Measurements from ENCODE around the gene BMAL1.
A peak's percentile ranks its signal among the peaks of the same experiment; 100 is the strongest.
"Not testable (repeated sequence)": the region's sequence is repeated elsewhere in the genome, so short reads cannot be mapped to it uniquely, and the experiment has no call there.

Gene BMAL1

GRCh38 chr11:13373216-13373615 is 95.6 kb downstream of the BMAL1 start:
- Histone ChIP-seq H3K36me3 (ENCODE audit: control insufficient read depth, insufficient read depth, low read length, severe bottlenecking) (peaks cover 100% of the 10 kb centered on the region), H3K9me3 (ENCODE audit: control insufficient read depth, low read length) (no peaks in the 10 kb centered on the region), H3K4me3 (ENCODE audit: low read length) (no peak overlapping the region), H3K27me3 (replicated peaks; ENCODE audit: control insufficient read depth, insufficient read depth, low read length) (no peaks in the 10 kb centered on the region), H3K9ac (ENCODE audit: low read length) (no peak overlapping the region), H3K4me1 (ENCODE audit: control insufficient read depth, insufficient read depth, low read length) (no peaks in the 10 kb centered on the region)
- no peak for DNase-seq (ENCODE audit: low read depth)

GRCh38 chr11:13375798-13376197 is 98.2 kb downstream of the BMAL1 start:
- DNase-seq (ENCODE audit: low read depth): no peak
- no peaks in the 10 kb centered on the region for H3K4me1 ChIP-seq (ENCODE audit: control insufficient read depth, insufficient read depth, low read length)

GRCh38 chr11:13376402-13376801 is 98.8 kb downstream of the BMAL1 start:
- Histone ChIP-seq H3K4me1 (ENCODE audit: control insufficient read depth, insufficient read depth, low read length) (no peaks in the 10 kb centered on the region), H3K36me3 (ENCODE audit: control insufficient read depth, insufficient read depth, low read length, severe bottlenecking) (peaks cover 100% of the 10 kb centered on the region), H3K9ac (ENCODE audit: low read length) (no peak overlapping the region), H3K9me3 (ENCODE audit: control insufficient read depth, low read length) (no peaks in the 10 kb centered on the region), H3K4me3 (ENCODE audit: low read length) (no peak overlapping the region), H3K27me3 (replicated peaks; ENCODE audit: control insufficient read depth, insufficient read depth, low read length) (no peaks in the 10 kb centered on the region)
- no peak for DNase-seq (ENCODE audit: low read depth)

More at GRCh38 chr11:13375798-13376197, 98.2 kb downstream of the BMAL1 start:
- Histone ChIP-seq H3K36me3 (ENCODE audit: control insufficient read depth, insufficient read depth, low read length, severe bottlenecking) (peaks cover 100% of the 10 kb centered on the region), H3K4me3 (ENCODE audit: low read length) (no peak overlapping the region), H3K27me3 (replicated peaks; ENCODE audit: control insufficient read depth, insufficient read depth, low read length) (no peaks in the 10 kb centered on the region), H3K9ac (ENCODE audit: low read length) (no peak overlapping the region), H3K9me3 (ENCODE audit: control insufficient read depth, low read length) (no peaks in the 10 kb centered on the region)

- H3K4me3 ChIP-seq (ENCODE audit: low read length): no peak overlapping the region
- H3K36me3 ChIP-seq (ENCODE audit: control insufficient read depth, insufficient read depth, low read length, severe bottlenecking): peaks cover 100% of the 10 kb centered on the region
- H3K9me3 ChIP-seq (ENCODE audit: control insufficient read depth, low read length): no peaks in the 10 kb centered on the region
- H3K9ac ChIP-seq (ENCODE audit: low read length): no peak overlapping the region
- H3K27me3 ChIP-seq (replicated peaks; ENCODE audit: control insufficient read depth, insufficient read depth, low read length): no peaks in the 10 kb centered on the region
- no peaks in the 10 kb centered on the region for H3K4me1 ChIP-seq (ENCODE audit: control insufficient read depth, insufficient read depth, low read length)
- DNase-seq (ENCODE audit: low read depth): no peak
Observed at GRCh38 chr11:13376838-13377237, 99.2 kb downstream of the BMAL1 start.

- H3K4me1 ChIP-seq (ENCODE audit: control insufficient read depth, insufficient read depth, low read length): no peaks in the 10 kb centered on the region
- peaks cover 100% of the 10 kb centered on the region for H3K36me3 ChIP-seq (ENCODE audit: control insufficient read depth, insufficient read depth, low read length, severe bottlenecking)
- no peaks in the 10 kb centered on the region for H3K27me3 ChIP-seq (replicated peaks; ENCODE audit: control insufficient read depth, insufficient read depth, low read length)
Observed at GRCh38 chr11:13378316-13378715, 100.7 kb downstream of the BMAL1 start.

GRCh38 chr11:13380731-13381130 is 103.1 kb downstream of the BMAL1 start:
- peaks cover 92% of the 10 kb centered on the region for H3K36me3 ChIP-seq (ENCODE audit: control insufficient read depth, insufficient read depth, low read length, severe bottlenecking)
- no peak overlapping the region for H3K4me3 ChIP-seq (ENCODE audit: low read length)
- no peak for DNase-seq (ENCODE audit: low read depth)
- H3K9me3 ChIP-seq (ENCODE audit: control insufficient read depth, low read length): no peaks in the 10 kb centered on the region
- H3K4me1 ChIP-seq (ENCODE audit: control insufficient read depth, insufficient read depth, low read length): no peaks in the 10 kb centered on the region
- no peak overlapping the region for H3K9ac ChIP-seq (ENCODE audit: low read length)
- no peaks in the 10 kb centered on the region for H3K27me3 ChIP-seq (replicated peaks; ENCODE audit: control insufficient read depth, insufficient read depth, low read length)

More at GRCh38 chr11:13378316-13378715, 100.7 kb downstream of the BMAL1 start:
- peak; percentile 26 for DNase-seq (ENCODE audit: low read depth)
- H3K9ac ChIP-seq (ENCODE audit: low read length): no peak overlapping the region
- H3K4me3 ChIP-seq (ENCODE audit: low read length): no peak overlapping the region
- no peaks in the 10 kb centered on the region for H3K9me3 ChIP-seq (ENCODE audit: control insufficient read depth, low read length)

GRCh38 chr11:13382751-13383150 is 105.2 kb downstream of the BMAL1 start:
- DNase-seq (ENCODE audit: low read depth): no peak
- H3K27me3 ChIP-seq (replicated peaks; ENCODE audit: control insufficient read depth, insufficient read depth, low read length): no peaks in the 10 kb centered on the region
- H3K4me1 ChIP-seq (ENCODE audit: control insufficient read depth, insufficient read depth, low read length): no peaks in the 10 kb centered on the region
- no peak overlapping the region for H3K4me3 ChIP-seq (ENCODE audit: low read length)
- H3K9ac ChIP-seq (ENCODE audit: low read length): no peak overlapping the region
- no peaks in the 10 kb centered on the region for H3K9me3 ChIP-seq (ENCODE audit: control insufficient read depth, low read length)
- H3K36me3 ChIP-seq (ENCODE audit: control insufficient read depth, insufficient read depth, low read length, severe bottlenecking): peaks cover 91% of the 10 kb centered on the region

GRCh38 chr11:13384908-13385640 is 107.5 kb downstream of the BMAL1 start:
- Histone ChIP-seq H3K36me3 (ENCODE audit: control insufficient read depth, insufficient read depth, low read length, severe bottlenecking) (peaks cover 90% of the 10 kb centered on the region), H3K4me3 (ENCODE audit: low read length) (no peak overlapping the region), H3K4me1 (ENCODE audit: control insufficient read depth, insufficient read depth, low read length) (no peaks in the 10 kb centered on the region), H3K9ac (ENCODE audit: low read length) (peak overlapping the region; percentile 2), H3K27me3 (replicated peaks; ENCODE audit: control insufficient read depth, insufficient read depth, low read length) (no peaks in the 10 kb centered on the region), H3K9me3 (ENCODE audit: control insufficient read depth, low read length) (no peaks in the 10 kb centered on the region)
- peak; percentile 73 for DNase-seq (ENCODE audit: low read depth)

- Histone ChIP-seq H3K36me3 (ENCODE audit: control insufficient read depth, insufficient read depth, low read length, severe bottlenecking) (peaks cover 82% of the 10 kb centered on the region), H3K9ac (ENCODE audit: low read length) (no peak overlapping the region)
Observed at GRCh38 chr11:13386567-13386966, 109.0 kb downstream of the BMAL1 start.

GRCh38 chr11:13388741-13389140 is 111.2 kb downstream of the BMAL1 start:
- no peak for DNase-seq (ENCODE audit: low read depth)
- no peaks in the 10 kb centered on the region for H3K9me3 ChIP-seq (ENCODE audit: control insufficient read depth, low read length)
- H3K36me3 ChIP-seq (ENCODE audit: control insufficient read depth, insufficient read depth, low read length, severe bottlenecking): peaks cover 60% of the 10 kb centered on the region
- no peaks in the 10 kb centered on the region for H3K4me1 ChIP-seq (ENCODE audit: control insufficient read depth, insufficient read depth, low read length)
- H3K27me3 ChIP-seq (replicated peaks; ENCODE audit: control insufficient read depth, insufficient read depth, low read length): no peaks in the 10 kb centered on the region
- H3K4me3 ChIP-seq (ENCODE audit: low read length): no peak overlapping the region
- H3K9ac ChIP-seq (ENCODE audit: low read length): no peak overlapping the region

More at GRCh38 chr11:13386567-13386966, 109.0 kb downstream of the BMAL1 start:
- H3K4me3 ChIP-seq (ENCODE audit: low read length): no peak overlapping the region
- H3K4me1 ChIP-seq (ENCODE audit: control insufficient read depth, insufficient read depth, low read length): no peaks in the 10 kb centered on the region
- no peaks in the 10 kb centered on the region for H3K27me3 ChIP-seq (replicated peaks; ENCODE audit: control insufficient read depth, insufficient read depth, low read length)
- no peaks in the 10 kb centered on the region for H3K9me3 ChIP-seq (ENCODE audit: control insufficient read depth, low read length)
- DNase-seq (ENCODE audit: low read depth): no peak

- H3K9ac ChIP-seq (ENCODE audit: low read length): no peak overlapping the region
- H3K36me3 ChIP-seq (ENCODE audit: control insufficient read depth, insufficient read depth, low read length, severe bottlenecking): peaks cover 47% of the 10 kb centered on the region
- no peak for DNase-seq (ENCODE audit: low read depth)
- no peak overlapping the region for H3K4me3 ChIP-seq (ENCODE audit: low read length)
- H3K9me3 ChIP-seq (ENCODE audit: control insufficient read depth, low read length): no peaks in the 10 kb centered on the region
- no peaks in the 10 kb centered on the region for H3K4me1 ChIP-seq (ENCODE audit: control insufficient read depth, insufficient read depth, low read length)
- no peaks in the 10 kb centered on the region for H3K27me3 ChIP-seq (replicated peaks; ENCODE audit: control insufficient read depth, insufficient read depth, low read length)
Observed at GRCh38 chr11:13391217-13391616, 113.6 kb downstream of the BMAL1 start.

- not testable (repeated sequence) for H3K4me3 ChIP-seq (ENCODE audit: low read length); H3K4me1 ChIP-seq (ENCODE audit: control insufficient read depth, insufficient read depth, low read length); DNase-seq (ENCODE audit: low read depth); H3K9me3 ChIP-seq (ENCODE audit: control insufficient read depth, low read length); H3K9ac ChIP-seq (ENCODE audit: low read length); H3K27me3 ChIP-seq (replicated peaks; ENCODE audit: control insufficient read depth, insufficient read depth, low read length)
- H3K36me3 ChIP-seq (ENCODE audit: control insufficient read depth, insufficient read depth, low read length, severe bottlenecking): peaks cover 24% of the 10 kb centered on the region
Observed at GRCh38 chr11:13398335-13398734, 120.7 kb downstream of the BMAL1 start.
